Fibroblast of mammary gland (primary cell): ENCODE data around the gene EIF4E.
A peak's percentile ranks its signal among the peaks of the same experiment; 100 is the strongest.
"Not testable (repeated sequence)": the region's sequence is repeated elsewhere in the genome, so short reads cannot be mapped to it uniquely, and the experiment has no call there.

Experiments used
- DNase-seq: peaks from one replicate; pipeline ENCODE4 v3.0.0-alpha.2; 2010; ENCODE audit warnings: low read depth
- H3K4me3 ChIP-seq: 2 replicates; pipeline ENCODE4 v1.5.1; 2011; ENCODE audit warnings: low read depth, mild to moderate bottlenecking, low read length, moderate library complexity; ENCODE audit not compliant: control insufficient read depth
- TF ChIP-seq, protein P1 (sequence below): conservative IDR thresholded peaks from 2 replicates; pipeline ENCODE4 v1.5.1; 2011; ENCODE audit warnings: low read depth, low read length, inconsistent platforms; ENCODE audit not compliant: control insufficient read depth, insufficient read depth

Gene EIF4E

DNA sequence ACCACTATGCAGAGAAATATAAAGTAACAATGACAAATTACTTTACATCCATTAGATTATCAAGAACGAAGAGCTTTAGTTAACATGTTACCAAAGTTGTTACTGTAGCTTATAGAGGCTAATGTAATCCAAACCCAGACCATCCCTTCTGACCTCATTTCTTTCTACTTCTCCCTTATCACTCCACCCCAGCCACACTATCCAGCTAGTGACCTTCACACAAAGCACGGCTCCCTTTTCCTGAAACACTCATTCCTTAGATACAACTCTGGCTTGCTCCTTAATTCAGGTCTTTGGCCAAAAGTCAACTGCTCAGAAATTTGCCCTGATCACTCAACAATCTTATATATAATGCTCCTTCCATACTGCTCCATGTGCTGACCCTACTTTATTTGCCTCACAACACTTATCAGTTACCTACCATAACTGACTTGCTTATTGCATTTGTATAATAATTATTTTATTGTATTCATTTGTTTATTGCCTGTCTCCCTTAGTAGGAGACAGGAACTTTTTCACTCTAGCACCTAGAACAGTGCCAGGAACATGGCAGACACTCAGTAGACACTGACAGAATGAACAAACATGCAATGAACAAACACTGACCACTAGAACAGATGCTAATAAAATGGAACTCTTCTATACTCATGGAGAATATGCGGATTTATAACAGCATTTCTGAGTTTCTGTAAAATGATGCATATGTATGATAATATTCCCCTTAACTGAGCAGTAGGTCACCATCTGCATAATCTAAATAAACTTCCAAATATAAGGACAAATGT is 67.6 kb downstream of the EIF4E start:
- no peak overlapping the region for H3K4me3 ChIP-seq
- TF ChIP-seq, protein P1, sequence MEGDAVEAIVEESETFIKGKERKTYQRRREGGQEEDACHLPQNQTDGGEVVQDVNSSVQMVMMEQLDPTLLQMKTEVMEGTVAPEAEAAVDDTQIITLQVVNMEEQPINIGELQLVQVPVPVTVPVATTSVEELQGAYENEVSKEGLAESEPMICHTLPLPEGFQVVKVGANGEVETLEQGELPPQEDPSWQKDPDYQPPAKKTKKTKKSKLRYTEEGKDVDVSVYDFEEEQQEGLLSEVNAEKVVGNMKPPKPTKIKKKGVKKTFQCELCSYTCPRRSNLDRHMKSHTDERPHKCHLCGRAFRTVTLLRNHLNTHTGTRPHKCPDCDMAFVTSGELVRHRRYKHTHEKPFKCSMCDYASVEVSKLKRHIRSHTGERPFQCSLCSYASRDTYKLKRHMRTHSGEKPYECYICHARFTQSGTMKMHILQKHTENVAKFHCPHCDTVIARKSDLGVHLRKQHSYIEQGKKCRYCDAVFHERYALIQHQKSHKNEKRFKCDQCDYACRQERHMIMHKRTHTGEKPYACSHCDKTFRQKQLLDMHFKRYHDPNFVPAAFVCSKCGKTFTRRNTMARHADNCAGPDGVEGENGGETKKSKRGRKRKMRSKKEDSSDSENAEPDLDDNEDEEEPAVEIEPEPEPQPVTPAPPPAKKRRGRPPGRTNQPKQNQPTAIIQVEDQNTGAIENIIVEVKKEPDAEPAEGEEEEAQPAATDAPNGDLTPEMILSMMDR = no peak
- no peak for DNase-seq

DNA sequence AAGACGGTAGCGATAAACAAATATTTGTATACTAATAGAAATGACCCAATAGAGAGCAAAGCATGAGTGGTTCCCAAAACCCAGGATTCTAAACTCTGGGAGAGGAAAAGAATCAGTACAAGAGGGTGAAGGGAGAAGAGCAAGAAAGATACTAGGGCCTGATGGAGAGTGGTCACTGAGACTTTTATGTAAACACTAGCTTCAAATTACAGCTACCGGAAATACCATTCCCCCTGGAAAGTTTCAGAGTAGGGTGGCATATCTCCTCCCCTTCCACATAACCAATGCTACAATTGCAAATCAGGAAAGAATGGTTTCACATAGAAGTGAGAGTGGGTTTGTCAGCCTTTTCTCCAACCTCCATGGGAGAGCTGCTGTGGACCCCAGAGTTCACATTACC is 77.1 kb downstream of the EIF4E start:
- TF ChIP-seq, protein P1 = no peak
- DNase-seq = no peak
- no peak overlapping the region for H3K4me3 ChIP-seq

DNA sequence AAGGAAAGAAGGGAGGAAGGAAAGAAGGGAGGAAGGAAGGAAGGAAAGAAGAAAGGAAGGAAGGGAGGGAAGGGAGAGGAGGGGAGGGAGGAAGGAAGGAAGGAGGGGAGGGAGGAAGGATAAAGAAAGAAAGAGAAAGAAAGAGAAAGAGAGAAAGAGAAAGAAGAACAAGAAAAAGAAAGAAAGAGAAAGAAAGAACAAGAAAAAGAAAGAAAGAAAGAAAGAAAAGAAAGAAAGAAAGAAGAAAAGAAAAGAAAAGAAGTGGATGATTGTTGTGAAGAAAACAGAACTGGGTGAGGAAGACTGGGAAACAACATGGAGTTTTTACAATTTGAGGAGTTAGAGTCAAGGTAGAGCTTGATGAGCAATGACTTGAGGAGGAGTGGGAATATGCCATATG is 78.0 kb downstream of the EIF4E start:
- TF ChIP-seq, protein P1 = no peak
- no peak overlapping the region for H3K4me3 ChIP-seq
- DNase-seq = no peak

DNA sequence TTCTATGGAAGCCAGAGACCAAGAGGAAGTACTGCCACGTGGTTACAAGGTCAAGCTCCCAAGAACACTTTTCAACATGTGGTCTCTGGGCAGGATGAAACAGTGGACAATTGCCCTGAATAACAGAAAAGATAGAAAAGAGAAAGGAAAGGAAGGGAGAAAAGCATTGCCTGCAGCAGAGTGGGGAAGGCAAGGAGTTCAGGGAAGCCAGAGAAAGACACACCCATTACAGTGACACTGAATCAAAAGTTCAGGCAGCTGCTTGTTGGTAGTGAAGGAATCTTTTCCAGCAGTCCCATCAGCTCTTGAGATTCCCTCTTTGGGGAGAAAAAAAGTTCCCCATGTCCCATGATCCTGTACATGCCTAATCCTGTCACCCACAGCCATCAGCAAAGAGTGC is 80.5 kb downstream of the EIF4E start:
- no peak for DNase-seq
- no peak overlapping the region for H3K4me3 ChIP-seq
- TF ChIP-seq, protein P1 = no peak

DNA sequence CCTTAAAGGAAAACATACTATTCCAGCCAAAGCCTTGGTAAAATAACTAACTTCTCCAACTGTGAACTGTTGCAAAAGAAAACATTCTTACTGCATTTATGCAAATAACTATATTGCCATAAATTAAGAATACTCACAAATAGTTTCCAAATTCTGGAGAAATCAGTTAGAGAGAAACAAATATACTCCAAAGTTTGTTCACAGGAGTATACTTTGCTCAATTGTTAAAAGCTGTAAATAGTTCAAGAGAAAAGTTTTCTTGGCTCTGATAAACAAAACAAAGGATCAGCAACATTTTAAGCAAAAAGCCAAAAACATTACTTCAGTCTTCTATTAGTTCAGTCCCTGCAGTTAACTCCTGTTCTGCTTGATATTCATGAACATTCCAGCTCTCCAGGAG is 83.0 kb downstream of the EIF4E start:
- no peak for DNase-seq
- TF ChIP-seq, protein P1 = no peak
- no peak overlapping the region for H3K4me3 ChIP-seq

DNA sequence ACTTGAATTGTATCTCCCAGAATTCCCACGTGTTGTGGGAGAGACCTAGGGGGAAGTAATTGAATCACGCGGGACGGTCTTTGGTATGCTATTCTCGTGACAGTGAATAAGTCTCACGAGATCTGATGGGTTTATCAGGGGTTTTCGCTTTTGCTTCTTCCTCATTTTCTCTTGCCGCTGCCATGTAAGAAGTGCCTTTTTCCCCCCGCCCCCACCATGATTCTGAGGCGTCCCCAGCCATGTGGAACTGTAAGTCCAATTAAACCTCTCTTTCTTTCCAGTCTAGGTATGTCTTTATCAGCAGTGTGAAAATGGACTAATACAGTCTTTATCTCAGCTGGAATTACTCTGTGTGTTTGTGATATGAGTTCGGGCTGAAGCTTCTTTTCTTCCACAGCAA is 86.0 kb downstream of the EIF4E start:
- not testable (repeated sequence) for H3K4me3 ChIP-seq, DNase-seq

DNA sequence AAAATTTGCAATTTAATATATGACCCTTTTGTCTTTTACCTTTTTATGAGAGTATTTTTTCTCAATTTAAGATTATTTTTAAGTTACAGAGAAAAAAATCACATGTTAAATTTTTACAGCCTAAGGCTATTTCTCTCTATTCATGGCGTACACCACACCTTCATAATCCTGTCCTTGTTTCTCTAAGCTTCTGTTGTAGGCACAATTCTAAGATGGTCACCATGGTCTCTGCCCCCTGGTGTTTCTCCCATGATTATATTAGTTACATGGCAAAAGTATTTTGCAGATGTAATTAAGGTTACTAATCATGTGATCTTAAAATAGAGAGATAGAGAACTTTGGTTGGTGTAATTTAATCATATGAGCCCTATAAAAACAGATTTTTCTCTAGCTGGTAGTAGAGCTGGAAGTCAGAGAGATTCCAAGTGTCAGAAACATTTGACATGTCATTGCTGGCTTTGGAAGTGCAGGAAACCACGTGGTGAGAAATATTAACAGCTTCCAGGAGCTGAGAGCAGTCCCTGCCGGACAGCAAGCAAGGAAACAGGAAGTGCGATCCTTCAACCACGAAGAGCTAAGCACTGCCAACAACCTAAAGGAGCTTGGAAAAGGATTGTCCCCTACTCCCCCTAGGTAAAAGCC is 89.8 kb downstream of the EIF4E start:
- TF ChIP-seq, protein P1 = no peak
- no peak overlapping the region for H3K4me3 ChIP-seq
- peak; percentile 38 for DNase-seq
